GM19395 (cell line): ENCODE results near the gene DUSP12.

Experiments
- ATAC-seq: cut with Tn5 transposase; IDR thresholded peaks from one replicate; pipeline ENCODE4 v1.9.1; 2021; ENCODE audit warnings: mild to moderate bottlenecking, moderate library complexity; ENCODE audit not compliant: unreplicated experiment

DUSP12 gene

DNA sequence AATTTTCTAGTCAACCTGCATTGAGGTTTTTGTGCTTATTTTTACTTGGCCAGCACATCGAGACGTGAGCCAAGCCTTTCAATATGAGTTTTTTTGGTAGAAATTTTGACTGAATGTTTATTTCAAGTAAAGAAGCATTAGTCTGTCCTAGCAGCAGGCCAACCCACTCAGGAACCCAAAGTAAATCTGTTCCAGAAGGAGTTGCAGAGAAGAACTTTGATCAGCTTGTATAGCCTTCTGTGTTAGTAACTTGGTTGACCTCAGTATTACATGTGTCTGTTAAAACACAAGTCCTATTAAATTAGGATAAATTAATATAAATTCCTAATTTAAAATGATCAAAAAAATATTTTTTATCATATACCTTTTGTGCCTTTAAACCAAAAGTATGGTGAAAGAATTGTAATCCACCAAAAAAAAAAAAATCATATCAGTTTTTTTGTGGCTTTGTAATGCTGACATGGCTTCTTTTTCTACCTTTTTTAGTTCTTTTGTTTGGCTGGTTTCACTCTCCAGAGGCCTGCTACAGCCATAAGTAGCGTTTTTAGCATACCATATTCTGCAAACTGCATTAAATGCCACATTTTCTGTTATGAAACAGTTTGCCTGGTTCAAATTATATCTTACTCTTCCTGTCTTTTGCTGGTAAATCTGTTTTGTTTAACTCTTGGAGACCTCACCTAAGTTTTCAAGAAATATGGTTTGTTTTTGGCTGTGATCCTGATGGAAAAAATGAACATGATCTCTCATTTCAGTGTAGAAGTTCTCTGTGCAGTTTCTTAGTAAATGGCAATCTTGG, 56.0 kb downstream of the DUSP12 start:
- ATAC-seq: no peak
